WTC11 (cell line): Measurements from ENCODE around the gene DR1. TPM values are rescaled to one million over a fixed set of nuclear protein-coding genes. Genes with fewer than 3 reads are reported as not detected.

Source experiments
- ATAC-seq: fragments of 200-7000 bp; cut with Tn5 transposase; 2 replicates; pipeline ENCODE4 v1.10.0; 2021; ENCODE audit warnings: mild to moderate bottlenecking, moderate library complexity
- CTCF ChIA-PET: fragments of 300-600 bp; sonication (Branson Sonifier 250); formaldehyde crosslinking; loops from one replicate; lab custom pipeline; 2021; ENCODE audit warnings: antibody characterized with exemption; lab: Charles Lee
- POLR2A ChIA-PET: fragments of 350-600 bp; sonication (Branson Sonifier 250); formaldehyde crosslinking; loops from one replicate; lab custom pipeline; 2021; ENCODE audit warnings: antibody characterized with exemption; lab: Charles Lee
- DNase-seq: peaks from one replicate; pipeline ENCODE4 v3.0.0; 2021; ENCODE audit warnings: low spot score
- H3K27ac Mint-ChIP-seq: 2 replicates; pipeline ENCODE4 v1.8.0; 2021; ENCODE audit warnings: mixed read lengths
- H3K27me3 Mint-ChIP-seq: 2 replicates; pipeline ENCODE4 v1.8.0; 2021; ENCODE audit warnings: low read depth, mild to moderate bottlenecking, moderate library complexity, mixed read lengths
- H3K36me3 Mint-ChIP-seq: 2 replicates; pipeline ENCODE4 v1.8.0; 2021; ENCODE audit warnings: mixed read lengths
- H3K4me1 Mint-ChIP-seq: 2 replicates; pipeline ENCODE4 v1.8.0; 2022; ENCODE audit warnings: mixed read lengths
- H3K4me3 Mint-ChIP-seq: 2 replicates; pipeline ENCODE4 v1.8.0; 2021; ENCODE audit warnings: mild to moderate bottlenecking, moderate library complexity, mixed read lengths
- H3K9me3 Mint-ChIP-seq: 2 replicates; pipeline ENCODE4 v1.8.0; 2021; ENCODE audit warnings: mixed read lengths
- AFF4 ChIP-seq: sonication (generic); formaldehyde crosslinking; IDR thresholded peaks from 2 replicates; pipeline ENCODE4 v1.8.1; 2023; ENCODE audit warnings: mild to moderate bottlenecking, missing genetic modification reagents, borderline replicate concordance
- ATF2 ChIP-seq: sonication (generic); formaldehyde crosslinking; IDR thresholded peaks from 2 replicates; pipeline ENCODE4 v1.8.1; 2022; ENCODE audit warnings: low read depth, missing genetic modification reagents, borderline replicate concordance
- CTCF ChIP-seq: fragments of 200-600 bp; IDR thresholded peaks from 2 replicates; pipeline ENCODE4 v1.8.0; 2022; ENCODE audit warnings: antibody characterized with exemption
- ELF4 ChIP-seq: sonication (generic); formaldehyde crosslinking; IDR thresholded peaks from 2 replicates; pipeline ENCODE4 v1.8.1; 2022; ENCODE audit warnings: low read depth, mild to moderate bottlenecking, moderate library complexity, missing genetic modification reagents
- FOXK1 ChIP-seq: sonication (generic); formaldehyde crosslinking; IDR thresholded peaks from 2 replicates; pipeline ENCODE4 v1.8.0; 2022; ENCODE audit warnings: mild to moderate bottlenecking, moderate library complexity, missing genetic modification reagents
- FOXP1 ChIP-seq: sonication (generic); formaldehyde crosslinking; IDR thresholded peaks from 2 replicates; pipeline ENCODE4 v1.8.0; 2022; ENCODE audit warnings: missing genetic modification reagents, mild to moderate bottlenecking, moderate library complexity, borderline replicate concordance
- GTF2I ChIP-seq: fragments of 250-450 bp; sonication (Bioruptor Pico); conservative IDR thresholded peaks from 2 replicates; pipeline ENCODE4 v1.4.0; 2021; ENCODE audit warnings: mild to moderate bottlenecking
- OVOL2 ChIP-seq: fragments of 250-450 bp; sonication (Bioruptor Pico); IDR thresholded peaks from 2 replicates; pipeline ENCODE4 v1.9.0; 2021; ENCODE audit warnings: mild to moderate bottlenecking, borderline replicate concordance
- SMAD3 ChIP-seq: sonication (generic); formaldehyde crosslinking; IDR thresholded peaks from 2 replicates; pipeline ENCODE4 v1.8.0; 2022; ENCODE audit warnings: missing genetic modification reagents, mild to moderate bottlenecking, borderline replicate concordance
- TEAD1 ChIP-seq: sonication (generic); formaldehyde crosslinking; IDR thresholded peaks from 2 replicates; pipeline ENCODE4 v1.8.0; 2022; ENCODE audit warnings: mild to moderate bottlenecking, missing genetic modification reagents
- ZNF121 ChIP-seq: sonication (generic); formaldehyde crosslinking; IDR thresholded peaks from 2 replicates; pipeline ENCODE4 v1.8.0; 2023; ENCODE audit warnings: missing genetic modification reagents
- ZNF138 ChIP-seq: sonication (generic); formaldehyde crosslinking; conservative IDR thresholded peaks from 2 replicates; pipeline ENCODE4 v1.8.1; 2022; ENCODE audit warnings: mild to moderate bottlenecking, moderate library complexity, missing genetic modification reagents
- ZNF232 ChIP-seq: sonication (generic); formaldehyde crosslinking; IDR thresholded peaks from 2 replicates; pipeline ENCODE4 v1.8.0; 2022; ENCODE audit warnings: mild to moderate bottlenecking, missing genetic modification reagents
- ZNF416 ChIP-seq: fragments of 250-450 bp; sonication (Bioruptor Pico); IDR thresholded peaks from 2 replicates; pipeline ENCODE4 v1.9.0; 2021; ENCODE audit warnings: mild to moderate bottlenecking, inconsistent platforms
- ZNF423 ChIP-seq: fragments of 250-450 bp; sonication (Bioruptor Pico); IDR thresholded peaks from 2 replicates; pipeline ENCODE4 v2.1.2; 2022; ENCODE audit warnings: mild to moderate bottlenecking, moderate library complexity
- ZNF671 ChIP-seq: fragments of 250-450 bp; sonication (Bioruptor Pico); IDR thresholded peaks from 2 replicates; pipeline ENCODE4 v1.8.0; 2021; ENCODE audit warnings: mild to moderate bottlenecking
- ZSCAN18 ChIP-seq: fragments of 250-450 bp; sonication (Bioruptor Pico); IDR thresholded peaks from 2 replicates; pipeline ENCODE4 v2.1.2; 2022; ENCODE audit warnings: mild to moderate bottlenecking, moderate library complexity
- total RNA-seq: library from RNA; stranded (reverse); gene quantifications from 3 replicates; pipeline ENCODE4 v1.2.3, GENCODE V29; 2021
- TF ChIP-seq, protein P1 (sequence below): fragments of 250-450 bp; sonication (Bioruptor Pico); IDR thresholded peaks from 2 replicates; pipeline ENCODE4 v1.9.0; 2021; ENCODE audit warnings: mild to moderate bottlenecking
- TF ChIP-seq, protein P2 (sequence below): fragments of 250-450 bp; sonication (Bioruptor Pico); IDR thresholded peaks from 2 replicates; pipeline ENCODE4 v1.8.0; 2021; ENCODE audit warnings: mild to moderate bottlenecking
- TF ChIP-seq, protein P3 (sequence below): sonication (generic); formaldehyde crosslinking; IDR thresholded peaks from 2 replicates; pipeline ENCODE4 v1.8.0; 2022; ENCODE audit warnings: mild to moderate bottlenecking, missing genetic modification reagents

DR1 gene
- total RNA-seq, 1 experiment from 2014 or later, result 62.8 TPM

GRCh38 chr1:93332368-93332767, 13.3 kb upstream of the DR1 start (continued):
- TF ChIP-seq ZNF416 (CRISPR knock-in tag) (no peak), ATF2 (CRISPR knock-in tag) (no peak), ZNF138 (CRISPR knock-in tag) (no peak), GTF2I (CRISPR knock-in tag) (no peak), AFF4 (CRISPR knock-in tag) (no peak), ZNF121 (CRISPR knock-in tag) (no peak), CTCF (no peak), TEAD1 (CRISPR knock-in tag) (no peak), ZNF671 (no peak)
- TF ChIP-seq, protein P1, sequence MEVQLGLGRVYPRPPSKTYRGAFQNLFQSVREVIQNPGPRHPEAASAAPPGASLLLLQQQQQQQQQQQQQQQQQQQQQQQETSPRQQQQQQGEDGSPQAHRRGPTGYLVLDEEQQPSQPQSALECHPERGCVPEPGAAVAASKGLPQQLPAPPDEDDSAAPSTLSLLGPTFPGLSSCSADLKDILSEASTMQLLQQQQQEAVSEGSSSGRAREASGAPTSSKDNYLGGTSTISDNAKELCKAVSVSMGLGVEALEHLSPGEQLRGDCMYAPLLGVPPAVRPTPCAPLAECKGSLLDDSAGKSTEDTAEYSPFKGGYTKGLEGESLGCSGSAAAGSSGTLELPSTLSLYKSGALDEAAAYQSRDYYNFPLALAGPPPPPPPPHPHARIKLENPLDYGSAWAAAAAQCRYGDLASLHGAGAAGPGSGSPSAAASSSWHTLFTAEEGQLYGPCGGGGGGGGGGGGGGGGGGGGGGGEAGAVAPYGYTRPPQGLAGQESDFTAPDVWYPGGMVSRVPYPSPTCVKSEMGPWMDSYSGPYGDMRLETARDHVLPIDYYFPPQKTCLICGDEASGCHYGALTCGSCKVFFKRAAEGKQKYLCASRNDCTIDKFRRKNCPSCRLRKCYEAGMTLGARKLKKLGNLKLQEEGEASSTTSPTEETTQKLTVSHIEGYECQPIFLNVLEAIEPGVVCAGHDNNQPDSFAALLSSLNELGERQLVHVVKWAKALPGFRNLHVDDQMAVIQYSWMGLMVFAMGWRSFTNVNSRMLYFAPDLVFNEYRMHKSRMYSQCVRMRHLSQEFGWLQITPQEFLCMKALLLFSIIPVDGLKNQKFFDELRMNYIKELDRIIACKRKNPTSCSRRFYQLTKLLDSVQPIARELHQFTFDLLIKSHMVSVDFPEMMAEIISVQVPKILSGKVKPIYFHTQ (CRISPR knock-in tag), result no peak
- TF ChIP-seq, protein P2, sequence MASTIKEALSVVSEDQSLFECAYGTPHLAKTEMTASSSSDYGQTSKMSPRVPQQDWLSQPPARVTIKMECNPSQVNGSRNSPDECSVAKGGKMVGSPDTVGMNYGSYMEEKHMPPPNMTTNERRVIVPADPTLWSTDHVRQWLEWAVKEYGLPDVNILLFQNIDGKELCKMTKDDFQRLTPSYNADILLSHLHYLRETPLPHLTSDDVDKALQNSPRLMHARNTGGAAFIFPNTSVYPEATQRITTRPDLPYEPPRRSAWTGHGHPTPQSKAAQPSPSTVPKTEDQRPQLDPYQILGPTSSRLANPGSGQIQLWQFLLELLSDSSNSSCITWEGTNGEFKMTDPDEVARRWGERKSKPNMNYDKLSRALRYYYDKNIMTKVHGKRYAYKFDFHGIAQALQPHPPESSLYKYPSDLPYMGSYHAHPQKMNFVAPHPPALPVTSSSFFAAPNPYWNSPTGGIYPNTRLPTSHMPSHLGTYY, result no peak
- TF ChIP-seq, all 79 proteins: peak for 0

DNA sequence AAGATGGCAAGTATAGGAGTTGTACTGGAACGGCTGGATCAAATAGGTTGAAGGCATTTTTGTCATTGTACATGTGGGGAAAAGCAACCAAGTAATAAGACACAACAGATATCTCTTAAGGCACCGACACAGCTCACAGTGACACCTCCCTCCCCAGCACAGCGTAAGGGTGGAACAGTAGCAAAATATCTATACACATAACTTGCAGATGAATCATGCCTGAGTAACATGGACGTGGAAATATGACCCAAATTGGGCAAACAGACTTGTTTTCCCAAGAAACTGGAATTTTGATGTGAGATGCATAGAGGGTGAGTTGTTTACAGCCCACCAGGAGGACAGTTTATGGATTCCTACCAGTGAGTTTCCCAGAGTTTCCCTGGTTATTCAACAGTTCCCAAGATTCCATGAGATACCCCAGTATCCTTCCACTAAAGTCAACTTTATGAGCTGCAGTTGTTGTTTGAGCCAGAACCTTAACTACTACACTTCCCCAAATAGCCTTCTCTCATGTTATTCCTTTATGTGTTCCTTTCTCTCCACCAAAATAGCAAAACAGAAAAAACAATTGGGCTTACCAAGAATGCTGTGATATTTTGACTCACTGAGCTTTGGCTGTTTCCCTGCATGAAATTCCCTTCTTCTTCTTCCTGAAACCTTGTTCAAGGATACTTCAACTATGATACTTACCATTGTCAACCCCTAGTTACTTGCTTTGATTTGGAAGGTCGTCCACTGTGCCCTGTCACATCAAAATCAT, 7.1 kb upstream of the DR1 start:
- no peaks in the 10 kb centered on the region for H3K27me3 Mint-ChIP-seq
- no peak overlapping the region for H3K27ac Mint-ChIP-seq
- H3K4me3 Mint-ChIP-seq, result no peak overlapping the region
- ChIA-PET POLR2A (no interaction called here), CTCF (interaction anchor here (0.8 kb wide), 1 partner anchor 34 kb away, joined by 5 read pairs; no protein-coding TSS in a partner anchor)
- no peak for DNase-seq
- H3K4me1 Mint-ChIP-seq, result no peaks in the 10 kb centered on the region
- H3K36me3 Mint-ChIP-seq, result peaks cover 23% of the 10 kb centered on the region
- H3K9me3 Mint-ChIP-seq, result no peaks in the 10 kb centered on the region
- ATAC-seq, result no peak
- no peak for TF ChIP-seq ELF4 (CRISPR knock-in tag)
- TF ChIP-seq ZNF232 (CRISPR knock-in tag), result no peak
- no peak for TF ChIP-seq FOXK1 (CRISPR knock-in tag)
- no peak for TF ChIP-seq OVOL2 (CRISPR knock-in tag)
- no peak for TF ChIP-seq ZSCAN18
- TF ChIP-seq CTCF, result no peak
- no peak for TF ChIP-seq SMAD3
- TF ChIP-seq ZNF423 (CRISPR knock-in tag), result no peak
- TF ChIP-seq, protein P3, sequence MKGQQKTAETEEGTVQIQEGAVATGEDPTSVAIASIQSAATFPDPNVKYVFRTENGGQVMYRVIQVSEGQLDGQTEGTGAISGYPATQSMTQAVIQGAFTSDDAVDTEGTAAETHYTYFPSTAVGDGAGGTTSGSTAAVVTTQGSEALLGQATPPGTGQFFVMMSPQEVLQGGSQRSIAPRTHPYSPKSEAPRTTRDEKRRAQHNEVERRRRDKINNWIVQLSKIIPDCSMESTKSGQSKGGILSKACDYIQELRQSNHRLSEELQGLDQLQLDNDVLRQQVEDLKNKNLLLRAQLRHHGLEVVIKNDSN, result no peak
- no peak for TF ChIP-seq FOXP1
- no peak for TF ChIP-seq ZNF416 (CRISPR knock-in tag)
